HG03196 (cell line): ENCODE measurements around the gene RPS6KB2.
A peak's percentile ranks its signal among the peaks of the same experiment; 100 is the strongest.
"Not testable (repeated sequence)": the region's sequence is repeated elsewhere in the genome, so short reads cannot be mapped to it uniquely, and the experiment has no call there.

ENCODE experiments used
- ATAC-seq: cut with Tn5 transposase; IDR thresholded peaks from one replicate; pipeline ENCODE4 v1.9.1; 2021; ENCODE audit not compliant: unreplicated experiment

The RPS6KB2 gene

GRCh38 chr11:67397536-67397935, 30.8 kb upstream of the RPS6KB2 start:
- no peak for ATAC-seq

- ATAC-seq = no peak
Measured at GRCh38 chr11:67397986-67398660, 30.2 kb upstream of the RPS6KB2 start.

- no peak for ATAC-seq
Measured at GRCh38 chr11:67398661-67399563, 29.4 kb upstream of the RPS6KB2 start.

- no peak for ATAC-seq
Measured at GRCh38 chr11:67400251-67400941, 27.9 kb upstream of the RPS6KB2 start.

- no peak for ATAC-seq
Measured at GRCh38 chr11:67400942-67401494, 27.3 kb upstream of the RPS6KB2 start.

- ATAC-seq = peak; percentile 50
Measured at GRCh38 chr11:67401495-67402191, 26.7 kb upstream of the RPS6KB2 start, which contains the start of gene PPP1CA. Gene PPP1CA (minus strand): TSS chr11:67401858. CDS start chr11:67401782, 76 bp downstream.

- ATAC-seq = not testable (repeated sequence)
Measured at GRCh38 chr11:67402192-67402839, 26.0 kb upstream of the RPS6KB2 start.

GRCh38 chr11:67403085-67403484, 25.2 kb upstream of the RPS6KB2 start:
- ATAC-seq = not testable (repeated sequence)

GRCh38 chr11:67404515-67405195, 23.6 kb upstream of the RPS6KB2 start:
- ATAC-seq = no peak

- no peak for ATAC-seq
Measured at GRCh38 chr11:67405196-67405567, 23.1 kb upstream of the RPS6KB2 start.

GRCh38 chr11:67405688-67406339, 22.5 kb upstream of the RPS6KB2 start:
- ATAC-seq = no peak

GRCh38 chr11:67406420-67406968, 21.8 kb upstream of the RPS6KB2 start:
- no peak for ATAC-seq

- no peak for ATAC-seq
Measured at GRCh38 chr11:67406969-67407687, 21.2 kb upstream of the RPS6KB2 start.

- ATAC-seq = no peak
Measured at GRCh38 chr11:67407688-67408163, 20.6 kb upstream of the RPS6KB2 start.

GRCh38 chr11:67408437-67409200, 19.7 kb upstream of the RPS6KB2 start:
- no peak for ATAC-seq

GRCh38 chr11:67409261-67409666, 19.0 kb upstream of the RPS6KB2 start:
- ATAC-seq = peak; percentile 46

- no peak for ATAC-seq
Measured at GRCh38 chr11:67409781-67410368, 18.4 kb upstream of the RPS6KB2 start.
